GM18502 (cell line): ENCODE measurements around the gene SEPTIN10.
"Not testable (repeated sequence)": the region's sequence is repeated elsewhere in the genome, so short reads cannot be mapped to it uniquely, and the experiment has no call there.

Source experiments
- ATAC-seq: cut with Tn5 transposase; IDR thresholded peaks from one replicate; pipeline ENCODE4 v1.9.1; 2021; ENCODE audit warnings: mild to moderate bottlenecking; ENCODE audit not compliant: unreplicated experiment, poor library complexity

The SEPTIN10 gene

GRCh38 chr2:109635426-109636304 lies 21.9 kb upstream of the SEPTIN10 start:
- ATAC-seq = no peak

- ATAC-seq = no peak
Observed at GRCh38 chr2:109633284-109633961, 19.7 kb upstream of the SEPTIN10 start.

- no peak for ATAC-seq
Observed at GRCh38 chr2:109632158-109632789, 18.5 kb upstream of the SEPTIN10 start.

- no peak for ATAC-seq
Observed at GRCh38 chr2:109631741-109632140, 18.0 kb upstream of the SEPTIN10 start.

GRCh38 chr2:109630441-109631430 lies 17.0 kb upstream of the SEPTIN10 start:
- ATAC-seq = no peak

- no peak for ATAC-seq
Observed at GRCh38 chr2:109629867-109630266, 16.1 kb upstream of the SEPTIN10 start.

GRCh38 chr2:109628321-109628720 lies 14.6 kb upstream of the SEPTIN10 start:
- ATAC-seq = not testable (repeated sequence)

- no peak for ATAC-seq
Observed at GRCh38 chr2:109624339-109624738, 10.6 kb upstream of the SEPTIN10 start.

- no peak for ATAC-seq
Observed at GRCh38 chr2:109623923-109624322, 10.2 kb upstream of the SEPTIN10 start.

GRCh38 chr2:109623297-109623696 lies 9.5 kb upstream of the SEPTIN10 start:
- no peak for ATAC-seq

GRCh38 chr2:109619032-109619615 lies 5.4 kb upstream of the SEPTIN10 start:
- no peak for ATAC-seq

GRCh38 chr2:109616184-109616583 lies 2.4 kb upstream of the SEPTIN10 start:
- ATAC-seq = no peak

GRCh38 chr2:109615637-109616144 lies 1.9 kb upstream of the SEPTIN10 start:
- ATAC-seq = no peak

GRCh38 chr2:109614715-109615636 lies 1.2 kb upstream of the SEPTIN10 start:
- ATAC-seq = no peak

GRCh38 chr2:109613081-109613921 lies 465 bp downstream of the SEPTIN10 start:
- ATAC-seq = peak; percentile 38

GRCh38 chr2:109611467-109612095 lies 2.2 kb downstream of the SEPTIN10 start:
- no peak for ATAC-seq
